GM12878 (cell line): ENCODE results near the gene COL25A1. TPM values are rescaled to one million over a fixed set of nuclear protein-coding genes. Genes with fewer than 3 reads are reported as not detected.

Source experiments
- ATAC-seq: fragments of 200-7000 bp; cut with Tn5 transposase; 3 replicates; pipeline ENCODE4 v1.9.1; 2020; ENCODE audit warnings: mild to moderate bottlenecking, moderate library complexity
- BruUV-seq: library from RNA; stranded (reverse); fragments of 400-500 nt; replicated peaks from 2 replicates; lab custom pipeline; 2021; lab: Mats Ljungman, UMichigan
- CTCF ChIA-PET: fragments of 300-600 bp; sonication (Branson Sonifier 250); formaldehyde crosslinking; extraction: SDS; loops from one replicate; lab custom pipeline; 2021; ENCODE audit warnings: inconsistent platforms; lab: Yijun Ruan, JAX
- POLR2A ChIA-PET: fragments of 350-600 bp; formaldehyde crosslinking; extraction: SDS; loops from one replicate; lab custom pipeline; 2021; ENCODE audit warnings: inconsistent platforms; lab: Charles Lee
- RAD21 ChIA-PET: fragments of 300-600 bp; sonication (Branson Sonifier 250); formaldehyde crosslinking; loops from one replicate; lab custom pipeline; 2023; ENCODE audit warnings: antibody characterized with exemption; ENCODE audit not compliant: unreplicated experiment; lab: Charles Lee
- SMC1A ChIA-PET: fragments of 300-600 bp; sonication (Branson Sonifier 250); formaldehyde crosslinking; loops from one replicate; lab custom pipeline; 2023; ENCODE audit not compliant: unreplicated experiment, uncharacterized antibody; lab: Charles Lee
- DNase-seq: peaks from one replicate; pipeline ENCODE4 v3.0.0-alpha.2; 2011; ENCODE audit warnings: low read depth, low spot score
- FAIRE-seq: peaks from 3 replicates; lab custom pipeline; 2011; peaks lifted over from hg19 to GRCh38; lab: Jason Lieb, UNC
- H2AFZ ChIP-seq: 2 replicates; pipeline ENCODE4 v1.6.0; 2011; ENCODE audit warnings: low read depth, low read length, control low read depth; ENCODE audit not compliant: control insufficient read depth
- H3K27ac ChIP-seq: 2 replicates; pipeline ENCODE4 v1.5.1; 2011; ENCODE audit warnings: control low read depth; ENCODE audit not compliant: control insufficient read depth, insufficient read depth
- H3K27me3 ChIP-seq, 2 experiments: replicated peaks in 1 of 2; 2 replicates each; pipeline versions ENCODE4 v1.6.0 to v1.6.1; 2011; ENCODE audit warnings: low read length in 1 of 2; ENCODE audit not compliant: control insufficient read depth in 2 of 2, insufficient read depth in 2 of 2
- H3K36me3 ChIP-seq, 2 experiments: 2 replicates each; pipeline ENCODE4 v1.5.1; 2011; ENCODE audit warnings: low read length in 1 of 2; ENCODE audit not compliant: control insufficient read depth in 2 of 2, insufficient read depth in 2 of 2
- H3K4me1 ChIP-seq: 2 replicates; pipeline ENCODE4 v1.6.1; 2011; ENCODE audit warnings: mild to moderate bottlenecking, low read length, moderate library complexity, mixed read lengths; ENCODE audit not compliant: control insufficient read depth, insufficient read depth
- H3K4me2 ChIP-seq: 2 replicates; pipeline ENCODE4 v1.6.0; 2011; ENCODE audit warnings: control low read depth; ENCODE audit not compliant: control insufficient read depth, insufficient read depth
- H3K4me3 ChIP-seq: fragments of 200-600 bp; sonication (generic); 2 replicates; pipeline ENCODE4 v1.5.1; 2016
- H3K79me2 ChIP-seq: 2 replicates; pipeline ENCODE4 v1.6.0; 2011; ENCODE audit warnings: low read length; ENCODE audit not compliant: control insufficient read depth, insufficient read depth
- H3K9ac ChIP-seq: 2 replicates; pipeline ENCODE4 v1.8.0; 2011; ENCODE audit warnings: low read length, control low read depth, mixed read lengths; ENCODE audit not compliant: control insufficient read depth, insufficient read depth
- H3K9me3 ChIP-seq: replicated peaks from 3 replicates; pipeline ENCODE4 v1.5.1; 2011; ENCODE audit warnings: mild to moderate bottlenecking, low read length; ENCODE audit not compliant: control insufficient read depth, insufficient read depth
- H4K20me1 ChIP-seq: 2 replicates; pipeline ENCODE4 v1.6.0; 2011; ENCODE audit not compliant: control insufficient read depth, insufficient read depth
- CHD1 ChIP-seq: IDR thresholded peaks from 2 replicates; pipeline ENCODE4 v1.6.1; 2012; ENCODE audit warnings: low read depth, low read length, improper control_type of control experiment
- KLF5 ChIP-seq: fragments of 450-650 bp; IDR thresholded peaks from 2 replicates; pipeline ENCODE4 v1.6.1; 2014; ENCODE audit warnings: mild to moderate bottlenecking; ENCODE audit not compliant: partially characterized antibody
- PBX3 ChIP-seq: IDR thresholded peaks from 2 replicates; pipeline ENCODE4 v1.6.1; 2011; ENCODE audit warnings: mild to moderate bottlenecking, low read depth, low read length, moderate library complexity; ENCODE audit not compliant: insufficient replicate concordance
- POLR2A ChIP-seq: IDR thresholded peaks from 2 replicates; pipeline ENCODE4 v1.6.1; 2011; ENCODE audit warnings: low read depth, mild to moderate bottlenecking, low read length
- SMAD1 ChIP-seq: fragments of 450-650 bp; IDR thresholded peaks from 2 replicates; pipeline ENCODE4 v1.6.1; 2018; ENCODE audit warnings: mild to moderate bottlenecking, low read depth; ENCODE audit not compliant: partially characterized antibody
- WGBS: methylation state at CpG from one replicate; pipeline ENCODE4 v1.1.6; 2016; ENCODE audit warnings: low lambda C conversion rate; ENCODE audit not compliant: insufficient replicate concordance, insufficient coverage; ENCODE audit errors: missing lambda C conversion rate; 5-methylcytosine and 5-hydroxymethylcytosine counted together
- in situ Hi-C: fragments of 300-500 bp; cut with MboI; formaldehyde crosslinking; loops from 9 replicates; pipeline ENCODE4 v1.14.3; 2018; ENCODE audit warnings: mixed read lengths
- intact Hi-C: fragments of 100-400 bp; cut with micrococcal nuclease; formaldehyde crosslinking; loops from one replicate; pipeline ENCODE4 v1.14.2; 2022; ENCODE audit not compliant: unreplicated experiment
- polyA plus RNA-seq, 11 experiments: library from polyadenylated mRNA; depleted of rRNA in 4 of 11; unstranded in 6 of 11; stranded (reverse) in 5 of 11; fragments of >200 nt; fragmentation: Nextera tagmentation in 4 of 11; fragmentation: Illumina TruSeq in 1 of 11; extraction: Ambion mirVana in 4 of 11; extraction: Trizol in 1 of 11; gene quantifications; 1 replicate in 1 of 11; 2 replicates in 10 of 11; pipeline versions ENCODE4 v1.2.1 to v1.2.3, GENCODE V29; 2011 to 2016; ENCODE audit warnings: inconsistent platforms in 2 of 11, missing spikeins in 2 of 11, low read depth in 1 of 11
- total RNA-seq, 4 experiments: library from RNA; depleted of rRNA in 3 of 4; stranded (reverse); fragments of >200 nt in 3 of 4; fragmentation: Illumina TruSeq in 1 of 4; extraction: Trizol in 1 of 4; gene quantifications; 2 replicates each; pipeline versions ENCODE4 v1.2.1 to v1.2.3, GENCODE V29; 2013 to 2021
- TF ChIP-seq, protein P1 (sequence below): IDR thresholded peaks from 2 replicates; pipeline ENCODE4 v1.6.1; 2011; ENCODE audit warnings: low read depth, mild to moderate bottlenecking, low read length, moderate library complexity, borderline replicate concordance; ENCODE audit errors: extremely low read depth
- TF ChIP-seq, protein P2 (sequence below): IDR thresholded peaks from 2 replicates; pipeline ENCODE4 v1.6.1; 2011; ENCODE audit warnings: borderline replicate concordance, low read depth, mild to moderate bottlenecking, moderate library complexity, mixed read lengths, low read length; ENCODE audit not compliant: insufficient read depth; ENCODE audit errors: extremely low read length

Gene COL25A1
- total and polyA plus RNA-seq, 10 of the 15 experiments (the other 5 are each of a cell fraction or from before 2014, with no cell fraction given) = 0.01 to 0.26 (median 0.12) TPM; not detected in 6

DNA sequence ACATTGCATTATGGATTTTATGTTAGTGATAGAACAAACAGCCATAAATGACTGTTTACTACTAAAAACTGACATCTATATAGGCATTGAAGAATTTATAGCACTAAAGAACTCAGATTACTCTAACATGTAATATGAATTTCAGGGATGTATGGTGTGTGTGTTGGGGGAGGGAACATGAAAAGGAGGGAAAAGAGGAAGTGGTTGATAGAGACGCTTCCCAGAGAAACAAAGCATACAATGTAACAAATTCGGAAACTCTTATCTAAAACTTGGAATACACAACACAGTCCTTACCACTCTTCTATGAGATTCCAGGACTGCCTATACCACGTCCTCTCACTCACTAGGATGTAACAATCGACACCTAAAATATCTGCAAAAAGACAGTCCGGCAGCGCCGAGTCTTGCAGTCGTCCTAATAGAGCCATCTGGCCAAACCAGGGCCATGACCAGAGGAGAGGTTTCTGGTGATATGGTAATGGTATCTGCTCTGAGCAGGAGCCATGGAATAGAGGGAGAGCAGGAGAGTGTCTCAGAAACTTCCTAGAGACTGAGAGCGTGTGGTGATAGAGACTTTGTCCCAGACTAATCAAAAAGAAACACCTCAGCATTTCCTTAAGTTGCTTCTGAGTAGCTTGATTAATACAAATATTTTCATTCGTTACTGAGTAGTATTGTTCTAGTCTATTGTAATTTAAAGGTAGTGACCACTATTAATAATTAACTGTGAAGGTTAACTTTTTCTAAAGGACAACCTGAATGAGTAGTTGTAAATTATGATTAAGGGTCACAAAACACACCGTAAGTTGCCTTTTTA is 287.7 kb downstream of the COL25A1 start:
- ATAC-seq (no peak), FAIRE-seq (no peak), DNase-seq (no peak)
- ChIA-PET CTCF (no interaction called here), RAD21 (no interaction called here), SMC1A (no interaction called here), POLR2A (no interaction called here)
- Histone ChIP-seq H3K27ac (no peak overlapping the region), H3K4me1 (no peaks in the 10 kb centered on the region), H2AFZ (no peak overlapping the region), H3K36me3 (no peaks in the 10 kb centered on the region), H3K79me2 (no peaks in the 10 kb centered on the region), H3K9me3 (no peaks in the 10 kb centered on the region; the same call in 2 of the 3 replicates), H3K4me3 (no peak overlapping the region), H3K4me2 (no peak overlapping the region), H4K20me1 (no peaks in the 10 kb centered on the region), H3K27me3 (no peaks in the 10 kb centered on the region), H3K9ac (no peak overlapping the region)
- TF ChIP-seq SMAD1 = no peak
- TF ChIP-seq, protein P1, sequence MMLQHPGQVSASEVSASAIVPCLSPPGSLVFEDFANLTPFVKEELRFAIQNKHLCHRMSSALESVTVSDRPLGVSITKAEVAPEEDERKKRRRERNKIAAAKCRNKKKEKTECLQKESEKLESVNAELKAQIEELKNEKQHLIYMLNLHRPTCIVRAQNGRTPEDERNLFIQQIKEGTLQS = no peak
- TF ChIP-seq, protein P2, sequence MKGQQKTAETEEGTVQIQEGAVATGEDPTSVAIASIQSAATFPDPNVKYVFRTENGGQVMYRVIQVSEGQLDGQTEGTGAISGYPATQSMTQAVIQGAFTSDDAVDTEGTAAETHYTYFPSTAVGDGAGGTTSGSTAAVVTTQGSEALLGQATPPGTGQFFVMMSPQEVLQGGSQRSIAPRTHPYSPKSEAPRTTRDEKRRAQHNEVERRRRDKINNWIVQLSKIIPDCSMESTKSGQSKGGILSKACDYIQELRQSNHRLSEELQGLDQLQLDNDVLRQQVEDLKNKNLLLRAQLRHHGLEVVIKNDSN = no peak
- no peak for TF ChIP-seq CHD1
- TF ChIP-seq POLR2A = no peak
- TF ChIP-seq PBX3 = no peak
- no peak for TF ChIP-seq KLF5
- BruUV-seq = no TSS peak
- intact Hi-C loops = no loop called here
- in situ Hi-C loops = no loop called here
- 52% methylated on average over 11 of the region's 11 CpGs for WGBS
